Measurements from ENCODE around the gene VWA2. TPM values are rescaled to one million over a fixed set of nuclear protein-coding genes. Genes with fewer than 3 reads are reported as not detected.

VWA2 gene
- polyA plus RNA-seq, 1 donor from 2014 or later: not detected

DNA sequence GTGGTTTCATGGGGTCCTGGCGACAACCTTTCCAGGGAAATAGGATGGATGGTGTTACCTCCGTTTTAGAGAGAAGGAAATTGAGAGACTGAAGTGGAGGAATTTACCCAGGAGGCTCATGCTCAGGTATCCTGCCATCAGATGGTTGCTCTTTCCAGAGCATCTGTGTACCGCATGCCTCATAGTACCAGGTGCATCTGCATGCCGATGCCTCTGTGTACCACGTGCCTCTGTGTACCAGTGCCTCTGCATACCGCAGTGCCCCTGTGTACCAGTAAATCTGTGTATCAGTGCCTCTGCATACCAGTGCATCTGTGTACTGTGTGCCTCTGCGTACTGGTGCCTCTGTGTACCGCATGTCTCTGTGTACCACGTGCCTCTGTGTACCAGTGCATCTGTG, 3.2 kb downstream of the VWA2 start:
- Histone ChIP-seq H3F3A (ENCODE audit: insufficient read depth, low read length, poor library complexity, severe bottlenecking) (no peaks in the 10 kb centered on the region), H4K20me1 (ENCODE audit: insufficient read depth) (no peaks in the 10 kb centered on the region), H3K4me3 (ENCODE audit: low read length) (no peak overlapping the region), H2AFZ (ENCODE audit: low read depth, low read length) (no peak overlapping the region), H3K9ac (ENCODE audit: low read length) (no peak overlapping the region), H3K9me3 (ENCODE audit: low read length) (no peaks in the 10 kb centered on the region), H3K36me3 (ENCODE audit: insufficient read depth, low read length) (no peaks in the 10 kb centered on the region), H3K27me3 (ENCODE audit: insufficient read depth, low read depth, low read length) (peaks cover 51% of the 10 kb centered on the region), H3K79me2 (replicated peaks; ENCODE audit: insufficient read depth, low read length) (no peaks in the 10 kb centered on the region), H3K4me2 (ENCODE audit: low read length) (no peak overlapping the region), H3K27ac (ENCODE audit: low read length) (no peak overlapping the region), H3K9me2 (ENCODE audit: insufficient read depth, low read length) (no peaks in the 10 kb centered on the region)
- TF ChIP-seq MXI1 (conservative IDR thresholded peaks at IDR 0.05; ENCODE audit: poor library complexity, severe bottlenecking): no peak
- TF ChIP-seq, protein P1, sequence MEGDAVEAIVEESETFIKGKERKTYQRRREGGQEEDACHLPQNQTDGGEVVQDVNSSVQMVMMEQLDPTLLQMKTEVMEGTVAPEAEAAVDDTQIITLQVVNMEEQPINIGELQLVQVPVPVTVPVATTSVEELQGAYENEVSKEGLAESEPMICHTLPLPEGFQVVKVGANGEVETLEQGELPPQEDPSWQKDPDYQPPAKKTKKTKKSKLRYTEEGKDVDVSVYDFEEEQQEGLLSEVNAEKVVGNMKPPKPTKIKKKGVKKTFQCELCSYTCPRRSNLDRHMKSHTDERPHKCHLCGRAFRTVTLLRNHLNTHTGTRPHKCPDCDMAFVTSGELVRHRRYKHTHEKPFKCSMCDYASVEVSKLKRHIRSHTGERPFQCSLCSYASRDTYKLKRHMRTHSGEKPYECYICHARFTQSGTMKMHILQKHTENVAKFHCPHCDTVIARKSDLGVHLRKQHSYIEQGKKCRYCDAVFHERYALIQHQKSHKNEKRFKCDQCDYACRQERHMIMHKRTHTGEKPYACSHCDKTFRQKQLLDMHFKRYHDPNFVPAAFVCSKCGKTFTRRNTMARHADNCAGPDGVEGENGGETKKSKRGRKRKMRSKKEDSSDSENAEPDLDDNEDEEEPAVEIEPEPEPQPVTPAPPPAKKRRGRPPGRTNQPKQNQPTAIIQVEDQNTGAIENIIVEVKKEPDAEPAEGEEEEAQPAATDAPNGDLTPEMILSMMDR (IDR thresholded peaks at IDR 0.05; ENCODE audit: poor library complexity, severe bottlenecking): no peak
- no peak for TF ChIP-seq SMC3 (conservative IDR thresholded peaks at IDR 0.05; ENCODE audit: poor library complexity)
- TF ChIP-seq RAD21 (conservative IDR thresholded peaks at IDR 0.05): no peak
- no peak for TF ChIP-seq EP300 (conservative IDR thresholded peaks at IDR 0.05; ENCODE audit: poor library complexity, severe bottlenecking)
- TF ChIP-seq EZH2 (IDR thresholded peaks at IDR 0.05; ENCODE audit: borderline replicate concordance, insufficient read depth, low read length, poor library complexity, severe bottlenecking): no peak
- no peak for TF ChIP-seq POLR2AphosphoS5 (IDR thresholded peaks at IDR 0.05)
- no peak for TF ChIP-seq TAF1 (IDR thresholded peaks at IDR 0.05; ENCODE audit: low read depth)
- TF ChIP-seq, protein P2, sequence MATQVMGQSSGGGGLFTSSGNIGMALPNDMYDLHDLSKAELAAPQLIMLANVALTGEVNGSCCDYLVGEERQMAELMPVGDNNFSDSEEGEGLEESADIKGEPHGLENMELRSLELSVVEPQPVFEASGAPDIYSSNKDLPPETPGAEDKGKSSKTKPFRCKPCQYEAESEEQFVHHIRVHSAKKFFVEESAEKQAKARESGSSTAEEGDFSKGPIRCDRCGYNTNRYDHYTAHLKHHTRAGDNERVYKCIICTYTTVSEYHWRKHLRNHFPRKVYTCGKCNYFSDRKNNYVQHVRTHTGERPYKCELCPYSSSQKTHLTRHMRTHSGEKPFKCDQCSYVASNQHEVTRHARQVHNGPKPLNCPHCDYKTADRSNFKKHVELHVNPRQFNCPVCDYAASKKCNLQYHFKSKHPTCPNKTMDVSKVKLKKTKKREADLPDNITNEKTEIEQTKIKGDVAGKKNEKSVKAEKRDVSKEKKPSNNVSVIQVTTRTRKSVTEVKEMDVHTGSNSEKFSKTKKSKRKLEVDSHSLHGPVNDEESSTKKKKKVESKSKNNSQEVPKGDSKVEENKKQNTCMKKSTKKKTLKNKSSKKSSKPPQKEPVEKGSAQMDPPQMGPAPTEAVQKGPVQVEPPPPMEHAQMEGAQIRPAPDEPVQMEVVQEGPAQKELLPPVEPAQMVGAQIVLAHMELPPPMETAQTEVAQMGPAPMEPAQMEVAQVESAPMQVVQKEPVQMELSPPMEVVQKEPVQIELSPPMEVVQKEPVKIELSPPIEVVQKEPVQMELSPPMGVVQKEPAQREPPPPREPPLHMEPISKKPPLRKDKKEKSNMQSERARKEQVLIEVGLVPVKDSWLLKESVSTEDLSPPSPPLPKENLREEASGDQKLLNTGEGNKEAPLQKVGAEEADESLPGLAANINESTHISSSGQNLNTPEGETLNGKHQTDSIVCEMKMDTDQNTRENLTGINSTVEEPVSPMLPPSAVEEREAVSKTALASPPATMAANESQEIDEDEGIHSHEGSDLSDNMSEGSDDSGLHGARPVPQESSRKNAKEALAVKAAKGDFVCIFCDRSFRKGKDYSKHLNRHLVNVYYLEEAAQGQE (IDR thresholded peaks at IDR 0.05; ENCODE audit: borderline replicate concordance): no peak

DNA sequence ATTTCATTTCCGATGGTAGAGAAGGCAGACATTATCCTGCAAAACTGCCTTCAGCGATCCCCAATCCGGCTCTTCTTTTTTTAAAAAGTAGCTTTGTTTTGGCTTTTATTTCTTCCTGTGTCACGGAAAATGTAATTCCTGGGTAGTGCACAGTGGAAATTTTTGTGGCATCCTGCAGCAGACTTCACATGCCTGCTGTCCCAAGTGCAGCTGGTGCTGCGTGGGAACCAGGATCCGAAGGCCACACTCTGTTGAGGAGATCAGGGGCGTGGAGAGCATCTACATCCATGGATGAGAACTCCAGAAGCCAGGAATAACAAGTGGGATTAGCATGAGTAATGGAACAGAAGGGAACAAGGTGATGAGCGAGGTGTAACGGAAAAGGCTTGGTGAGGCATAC, 4.6 kb downstream of the VWA2 start:
- no peak overlapping the region for H3K27ac ChIP-seq (ENCODE audit: low read length)
- H3K4me2 ChIP-seq (ENCODE audit: low read length): no peak overlapping the region
- H3F3A ChIP-seq (ENCODE audit: insufficient read depth, low read length, poor library complexity, severe bottlenecking): no peaks in the 10 kb centered on the region
- H3K9me3 ChIP-seq (ENCODE audit: low read length): no peaks in the 10 kb centered on the region
- H4K20me1 ChIP-seq (ENCODE audit: insufficient read depth): no peaks in the 10 kb centered on the region
- no peak overlapping the region for H3K4me3 ChIP-seq (ENCODE audit: low read length)
- TF ChIP-seq MXI1 (conservative IDR thresholded peaks at IDR 0.05; ENCODE audit: poor library complexity, severe bottlenecking) (no peak), POLR2AphosphoS5 (IDR thresholded peaks at IDR 0.05) (no peak), TAF1 (IDR thresholded peaks at IDR 0.05; ENCODE audit: low read depth) (no peak), EP300 (conservative IDR thresholded peaks at IDR 0.05; ENCODE audit: poor library complexity, severe bottlenecking) (no peak), SMC3 (conservative IDR thresholded peaks at IDR 0.05; ENCODE audit: poor library complexity) (no peak), EZH2 (IDR thresholded peaks at IDR 0.05; ENCODE audit: borderline replicate concordance, insufficient read depth, low read length, poor library complexity, severe bottlenecking) (no peak), RAD21 (conservative IDR thresholded peaks at IDR 0.05) (no peak)
- TF ChIP-seq, protein P1 (IDR thresholded peaks at IDR 0.05; ENCODE audit: poor library complexity, severe bottlenecking): no peak
- TF ChIP-seq, protein P2 (IDR thresholded peaks at IDR 0.05; ENCODE audit: borderline replicate concordance): no peak
- peaks cover 41% of the 10 kb centered on the region for H3K27me3 ChIP-seq (ENCODE audit: insufficient read depth, low read depth, low read length)
- no peaks in the 10 kb centered on the region for H3K79me2 ChIP-seq (replicated peaks; ENCODE audit: insufficient read depth, low read length)
- H3K9me2 ChIP-seq (ENCODE audit: insufficient read depth, low read length): no peaks in the 10 kb centered on the region
- H2AFZ ChIP-seq (ENCODE audit: low read depth, low read length): no peak overlapping the region
- H3K36me3 ChIP-seq (ENCODE audit: insufficient read depth, low read length): no peaks in the 10 kb centered on the region
- no peak overlapping the region for H3K9ac ChIP-seq (ENCODE audit: low read length)

Data from neural cell (in vitro differentiated cells).